ENCODE measurements around the gene LCN15. TPM values are rescaled to one million over a fixed set of nuclear protein-coding genes. Genes with fewer than 3 reads are reported as not detected.
"Not testable (repeated sequence)": the region's sequence is repeated elsewhere in the genome, so short reads cannot be mapped to it uniquely, and the experiment has no call there.

LCN15 gene
- total RNA-seq, 2 donors from 2014 or later, result not detected

GRCh38 chr9:136756134-136756438 is 8.2 kb downstream of the LCN15 start:
- ATAC-seq (ENCODE audit: insufficient number of reproducible peaks, low FRiP score, low read depth) (no peak), DNase-seq (ENCODE audit: low spot score) (no peak)
- H3K27ac ChIP-seq, result no peak overlapping the region
- no peak overlapping the region for H3K4me3 ChIP-seq
- no peaks in the 10 kb centered on the region for H3K27me3 ChIP-seq (replicated peaks; ENCODE audit: insufficient read depth)
- peaks cover 11% of the 10 kb centered on the region for H3K9me3 ChIP-seq
- H3K36me3 ChIP-seq, result no peaks in the 10 kb centered on the region
- TF ChIP-seq CTCF (IDR thresholded peaks at IDR 0.05), result no peak
- no peaks in the 10 kb centered on the region for H3K4me1 ChIP-seq (ENCODE audit: control insufficient read depth in 1 of 2, low read depth in 2 of 2)

- not testable (repeated sequence) for ATAC-seq (ENCODE audit: insufficient number of reproducible peaks, low FRiP score, low read depth); H3K4me1 ChIP-seq (ENCODE audit: control insufficient read depth in 1 of 2, low read depth in 2 of 2); H3K27ac ChIP-seq
These were observed 8.8 kb downstream of the LCN15 start for GRCh38 chr9:136755302-136756133.

GRCh38 chr9:136754626-136755301 is 9.6 kb downstream of the LCN15 start:
- ATAC-seq (ENCODE audit: insufficient number of reproducible peaks, low FRiP score, low read depth) (no peak), DNase-seq (ENCODE audit: low spot score) (no peak)
- H3K4me3 ChIP-seq, result no peak overlapping the region
- peaks cover 11% of the 10 kb centered on the region for H3K9me3 ChIP-seq
- H3K4me1 ChIP-seq (ENCODE audit: control insufficient read depth in 1 of 2, low read depth in 2 of 2), result no peaks in the 10 kb centered on the region
- H3K27ac ChIP-seq, result no peak overlapping the region
- no peak for TF ChIP-seq CTCF (IDR thresholded peaks at IDR 0.05)
- no peaks in the 10 kb centered on the region for H3K27me3 ChIP-seq (replicated peaks; ENCODE audit: insufficient read depth)
- H3K36me3 ChIP-seq, result no peaks in the 10 kb centered on the region

More at GRCh38 chr9:136755302-136756133, 8.8 kb downstream of the LCN15 start:
- H3K27me3 ChIP-seq (replicated peaks; ENCODE audit: insufficient read depth); H3K36me3 ChIP-seq; DNase-seq (ENCODE audit: low spot score); H3K4me3 ChIP-seq: not testable (repeated sequence)
- peaks cover 11% of the 10 kb centered on the region for H3K9me3 ChIP-seq

DNA sequence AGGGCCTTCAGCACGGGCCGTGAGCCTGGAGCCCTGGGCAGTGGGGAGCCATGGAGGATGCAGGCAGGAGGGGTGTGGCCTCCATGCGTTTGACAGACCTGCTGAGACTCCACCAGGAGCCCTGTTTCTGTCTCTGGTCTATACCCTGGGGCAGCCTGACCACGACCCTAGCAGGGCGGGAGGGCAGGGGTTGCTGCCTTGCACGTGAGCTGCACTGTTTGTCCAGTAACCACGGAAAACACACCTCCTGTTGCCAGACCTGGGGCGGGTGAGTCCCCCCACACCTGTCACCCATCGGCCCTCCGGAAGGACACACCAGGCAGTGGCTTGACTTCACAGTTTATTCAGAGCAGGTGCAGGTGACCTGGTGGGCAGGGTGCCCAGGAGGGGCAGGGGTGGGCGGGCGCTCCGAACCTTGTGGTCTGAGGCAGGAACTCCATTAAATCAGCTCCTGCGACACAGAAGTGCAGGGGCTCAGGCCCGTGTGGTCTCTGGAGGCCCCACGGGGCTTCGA is 10.2 kb downstream of the LCN15 start:
- Histone ChIP-seq H3K9me3 (peaks cover 11% of the 10 kb centered on the region), H3K36me3 (no peaks in the 10 kb centered on the region), H3K4me1 (ENCODE audit: control insufficient read depth in 1 of 2, low read depth in 2 of 2) (no peaks in the 10 kb centered on the region), H3K4me3 (no peak overlapping the region), H3K27me3 (replicated peaks; ENCODE audit: insufficient read depth) (no peaks in the 10 kb centered on the region), H3K27ac (no peak overlapping the region)
- ATAC-seq (ENCODE audit: insufficient number of reproducible peaks, low FRiP score, low read depth), result no peak
- no peak for DNase-seq (ENCODE audit: low spot score)
- no peak for TF ChIP-seq CTCF (IDR thresholded peaks at IDR 0.05)

DNA sequence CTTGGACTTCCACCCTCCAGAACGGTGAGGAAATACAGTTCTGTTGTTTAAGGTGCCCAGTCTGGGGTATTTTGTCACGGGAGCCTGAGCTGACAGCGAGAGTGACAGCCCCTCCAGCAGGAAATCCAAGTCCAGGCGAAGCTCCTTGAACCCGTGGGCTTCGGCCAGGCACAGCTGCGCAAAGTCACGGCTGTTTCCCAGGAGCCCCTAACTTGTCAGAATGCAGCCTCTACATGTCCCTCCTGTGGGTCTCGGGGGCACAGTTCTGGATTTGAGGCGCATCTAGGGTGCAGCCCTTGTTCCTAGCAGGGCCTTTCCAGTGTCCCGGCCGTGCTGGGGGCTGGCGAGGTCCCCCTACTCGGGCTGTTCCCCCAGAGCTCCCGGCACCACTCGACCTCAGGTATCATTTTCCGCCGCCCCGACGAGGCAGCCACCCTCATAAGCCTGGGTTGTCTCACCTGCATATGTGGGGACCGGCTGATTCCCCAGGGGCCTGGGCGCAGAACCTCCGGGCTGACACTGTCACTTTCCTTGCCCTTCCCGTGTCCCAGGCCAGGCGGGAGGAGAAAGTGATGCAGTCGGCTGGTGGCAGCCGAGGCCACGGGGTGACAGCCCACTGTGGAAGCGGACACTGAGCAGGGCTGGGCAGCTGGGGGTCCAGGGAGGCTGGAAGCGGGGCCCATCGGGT is 10.8 kb downstream of the LCN15 start:
- Histone ChIP-seq H3K36me3 (no peaks in the 10 kb centered on the region), H3K27ac (no peak overlapping the region), H3K9me3 (peaks cover 11% of the 10 kb centered on the region), H3K4me3 (no peak overlapping the region), H3K4me1 (ENCODE audit: control insufficient read depth in 1 of 2, low read depth in 2 of 2) (no peaks in the 10 kb centered on the region), H3K27me3 (replicated peaks; ENCODE audit: insufficient read depth) (no peaks in the 10 kb centered on the region)
- DNase-seq (ENCODE audit: low spot score) (no peak), ATAC-seq (ENCODE audit: insufficient number of reproducible peaks, low FRiP score, low read depth) (no peak)
- no peak for TF ChIP-seq CTCF (IDR thresholded peaks at IDR 0.05)

All from thoracic aorta (tissue), 2 donors.